OCI-LY1 (cell line): ENCODE measurements around the gene NCKAP5L.

ENCODE experiments used
- H2AFZ ChIP-seq: fragments of 200-600 bp; sonication (generic), shearing (Covaris generic); 2 replicates; pipeline ENCODE4 v1.6.0; 2014; ENCODE audit warnings: antibody characterized with exemption, mild to moderate bottlenecking, low read length
- H3F3A ChIP-seq: fragments of 200-600 bp; sonication (generic), shearing (Covaris generic); 2 replicates; pipeline ENCODE4 v1.6.0; 2014; ENCODE audit warnings: mild to moderate bottlenecking, antibody characterized with exemption, low read length, moderate library complexity; ENCODE audit not compliant: insufficient read depth
- H3K27ac ChIP-seq: fragments of 200-600 bp; sonication (generic); 2 replicates; pipeline ENCODE4 v1.5.1; 2014; ENCODE audit warnings: low read length, mixed run types, mild to moderate bottlenecking, low read depth; ENCODE audit not compliant: poor library complexity, severe bottlenecking
- H3K27me3 ChIP-seq: fragments of 200-600 bp; sonication (generic); 2 replicates; pipeline ENCODE4 v1.6.0; 2014; ENCODE audit warnings: antibody characterized with exemption, mild to moderate bottlenecking, low read length, moderate library complexity; ENCODE audit not compliant: insufficient read depth
- H3K36me3 ChIP-seq: fragments of 200-600 bp; sonication (generic); 2 replicates; pipeline ENCODE4 v1.6.1; 2014; ENCODE audit warnings: mild to moderate bottlenecking, antibody characterized with exemption, low read length, moderate library complexity, mixed read lengths; ENCODE audit not compliant: insufficient read depth
- H3K4me1 ChIP-seq: fragments of 200-600 bp; sonication (generic); 2 replicates; pipeline ENCODE4 v1.5.1; 2014; ENCODE audit warnings: mild to moderate bottlenecking, low read length, moderate library complexity; ENCODE audit not compliant: insufficient read depth, severe bottlenecking
- H3K4me2 ChIP-seq: fragments of 200-600 bp; sonication (generic), shearing (Covaris generic); 2 replicates; pipeline ENCODE4 v1.6.1; 2014; ENCODE audit warnings: low read length
- H3K4me3 ChIP-seq: fragments of 200-600 bp; sonication (generic); 2 replicates; pipeline ENCODE4 v1.5.1; 2014; ENCODE audit warnings: low read length, low read depth, mild to moderate bottlenecking, mixed read lengths; ENCODE audit not compliant: poor library complexity, severe bottlenecking
- H3K79me2 ChIP-seq: fragments of 200-600 bp; shearing (Covaris generic); 2 replicates; pipeline ENCODE4 v1.6.1; 2016; ENCODE audit warnings: mixed run types, low read length, mixed read lengths; ENCODE audit not compliant: insufficient read depth
- H3K9ac ChIP-seq: fragments of 200-600 bp; sonication (generic), shearing (Covaris generic); 2 replicates; pipeline ENCODE4 v1.6.1; 2014; ENCODE audit warnings: mild to moderate bottlenecking, low read length, mixed read lengths
- H3K9me2 ChIP-seq: fragments of 200-600 bp; sonication (generic), shearing (Covaris generic); 2 replicates; pipeline ENCODE4 v1.6.1; 2014; ENCODE audit warnings: low read depth, mild to moderate bottlenecking, low read length, mixed read lengths
- H3K9me3 ChIP-seq: fragments of 200-600 bp; shearing (Covaris generic); 2 replicates; pipeline ENCODE4 v1.6.1; 2014; ENCODE audit warnings: low read length, mixed read lengths
- H4K20me1 ChIP-seq: fragments of 200-600 bp; sonication (generic), shearing (Covaris generic); 2 replicates; pipeline ENCODE4 v1.6.0; 2016; ENCODE audit warnings: mild to moderate bottlenecking, low read length; ENCODE audit not compliant: insufficient read depth
- EZH2 ChIP-seq: fragments of 200-600 bp; sonication (generic), shearing (Covaris generic); IDR thresholded peaks from 2 replicates; pipeline ENCODE4 v1.8.0; 2017; ENCODE audit warnings: borderline replicate concordance, mixed run types, mild to moderate bottlenecking, antibody characterized with exemption, low read length, moderate library complexity, mixed read lengths
- TF ChIP-seq, protein P1 (sequence below): fragments of 200-600 bp; sonication (generic), shearing (Covaris generic); IDR thresholded peaks from 2 replicates; pipeline ENCODE4 v1.5.1; 2017; ENCODE audit warnings: mild to moderate bottlenecking, antibody characterized with exemption, low read length, moderate library complexity, mixed read lengths

NCKAP5L gene

DNA sequence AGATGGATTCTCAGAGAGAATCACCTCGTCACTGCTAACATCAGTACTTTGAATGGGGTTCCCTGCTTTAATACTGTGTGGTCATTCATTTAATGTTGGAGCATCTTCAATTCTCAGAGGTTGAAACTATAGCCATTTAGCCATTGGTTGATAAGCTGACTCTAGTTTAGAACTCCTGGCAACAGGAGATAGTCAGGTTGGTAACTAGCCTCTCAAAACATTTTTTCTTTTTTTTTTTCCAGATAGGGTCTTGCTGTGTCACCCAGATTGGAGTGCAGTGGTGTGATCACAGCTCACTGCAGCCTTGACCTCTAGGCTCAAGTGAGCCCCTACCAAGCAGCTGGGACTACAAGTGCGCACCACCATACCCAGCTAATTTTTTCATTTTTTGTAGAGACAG lies 3.5 kb upstream of the NCKAP5L start:
- no peaks in the 10 kb centered on the region for H3K79me2 ChIP-seq
- no peaks in the 10 kb centered on the region for H3K9me2 ChIP-seq
- no peaks in the 10 kb centered on the region for H4K20me1 ChIP-seq
- no peak overlapping the region for H2AFZ ChIP-seq
- H3K36me3 ChIP-seq: no peaks in the 10 kb centered on the region
- no peak overlapping the region for H3K27ac ChIP-seq
- no peaks in the 10 kb centered on the region for H3K9me3 ChIP-seq
- no peak overlapping the region for H3K9ac ChIP-seq
- H3K4me2 ChIP-seq: no peak overlapping the region
- peaks cover 16% of the 10 kb centered on the region for H3K4me1 ChIP-seq
- peaks cover 4% of the 10 kb centered on the region; the same call in 1 of the 2 replicates for H3K27me3 ChIP-seq
- peaks cover 4% of the 10 kb centered on the region; the same call in 1 of the 2 replicates for H3F3A ChIP-seq
- no peak for TF ChIP-seq EZH2
- TF ChIP-seq, protein P1, sequence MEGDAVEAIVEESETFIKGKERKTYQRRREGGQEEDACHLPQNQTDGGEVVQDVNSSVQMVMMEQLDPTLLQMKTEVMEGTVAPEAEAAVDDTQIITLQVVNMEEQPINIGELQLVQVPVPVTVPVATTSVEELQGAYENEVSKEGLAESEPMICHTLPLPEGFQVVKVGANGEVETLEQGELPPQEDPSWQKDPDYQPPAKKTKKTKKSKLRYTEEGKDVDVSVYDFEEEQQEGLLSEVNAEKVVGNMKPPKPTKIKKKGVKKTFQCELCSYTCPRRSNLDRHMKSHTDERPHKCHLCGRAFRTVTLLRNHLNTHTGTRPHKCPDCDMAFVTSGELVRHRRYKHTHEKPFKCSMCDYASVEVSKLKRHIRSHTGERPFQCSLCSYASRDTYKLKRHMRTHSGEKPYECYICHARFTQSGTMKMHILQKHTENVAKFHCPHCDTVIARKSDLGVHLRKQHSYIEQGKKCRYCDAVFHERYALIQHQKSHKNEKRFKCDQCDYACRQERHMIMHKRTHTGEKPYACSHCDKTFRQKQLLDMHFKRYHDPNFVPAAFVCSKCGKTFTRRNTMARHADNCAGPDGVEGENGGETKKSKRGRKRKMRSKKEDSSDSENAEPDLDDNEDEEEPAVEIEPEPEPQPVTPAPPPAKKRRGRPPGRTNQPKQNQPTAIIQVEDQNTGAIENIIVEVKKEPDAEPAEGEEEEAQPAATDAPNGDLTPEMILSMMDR: no peak
- no peak overlapping the region for H3K4me3 ChIP-seq

DNA sequence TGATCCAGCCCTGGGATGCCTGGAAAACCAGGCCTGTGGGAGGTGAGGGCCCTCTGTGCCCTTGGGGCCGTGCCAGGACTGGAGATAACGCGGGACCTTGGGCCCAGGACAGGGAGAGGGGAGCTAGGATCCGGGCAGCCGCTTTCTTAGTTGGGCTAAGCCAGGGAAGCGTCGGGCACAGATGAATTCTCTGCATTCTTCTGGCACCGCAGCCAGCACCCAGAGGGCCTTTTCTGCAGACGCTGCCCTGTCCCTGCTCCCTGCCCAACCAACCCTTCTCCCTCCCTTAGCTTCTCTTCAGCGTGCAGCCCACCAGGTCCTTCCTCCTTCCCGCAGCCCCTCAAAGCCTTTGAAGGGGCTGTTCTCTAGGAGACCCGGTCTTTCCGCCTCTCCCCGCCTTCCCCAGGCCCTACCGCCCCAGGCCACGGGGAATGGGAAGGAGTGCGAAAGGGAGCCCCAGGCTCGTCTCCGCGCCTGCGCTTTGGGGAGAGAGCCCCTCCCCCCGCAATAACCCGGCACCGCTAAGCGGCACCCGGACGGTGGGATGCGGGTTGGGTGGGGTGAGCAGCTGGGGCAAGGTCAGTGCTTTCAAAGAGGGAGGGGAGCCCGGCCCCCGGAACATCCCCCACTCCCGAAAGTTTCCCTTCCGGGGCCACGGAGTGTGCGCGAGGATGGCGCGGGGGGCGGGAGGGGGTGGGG lies 663 bp downstream of the NCKAP5L start:
- H3K4me1 ChIP-seq: peaks cover 16% of the 10 kb centered on the region
- peak overlapping the region; percentile 91 for H3K4me2 ChIP-seq
- no peak overlapping the region for H2AFZ ChIP-seq
- H3K36me3 ChIP-seq: no peaks in the 10 kb centered on the region
- no peaks in the 10 kb centered on the region for H3K9me2 ChIP-seq
- no peaks in the 10 kb centered on the region for H3K79me2 ChIP-seq
- H3K9ac ChIP-seq: peak overlapping the region; percentile 64
- H3K27me3 ChIP-seq: peaks cover 4% of the 10 kb centered on the region; the same call in 1 of the 2 replicates
- peak overlapping the region; percentile 96 for H3K4me3 ChIP-seq
- H3K9me3 ChIP-seq: no peaks in the 10 kb centered on the region
- H4K20me1 ChIP-seq: no peaks in the 10 kb centered on the region
- H3K27ac ChIP-seq: no peak overlapping the region
- no peaks in the 10 kb centered on the region for H3F3A ChIP-seq
- no peak for TF ChIP-seq EZH2
- TF ChIP-seq, protein P1: no peak

DNA sequence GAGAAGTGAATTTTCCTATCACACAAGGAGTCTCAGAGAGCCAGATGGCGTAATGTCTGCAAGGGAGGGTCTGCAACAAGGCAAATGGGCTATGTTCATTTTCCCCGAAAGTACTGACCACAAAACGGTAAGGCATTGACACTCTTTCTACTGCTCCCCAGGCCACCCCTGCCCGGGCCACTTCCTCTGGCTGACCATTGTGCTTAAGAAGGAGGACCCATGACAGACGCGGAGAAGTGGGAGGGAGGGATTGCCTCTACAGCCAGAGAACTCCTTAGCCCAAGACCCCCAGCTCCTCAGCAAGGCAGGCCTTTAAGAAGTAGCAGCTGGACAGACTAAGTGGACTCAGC lies 1.2 kb downstream of the NCKAP5L start:
- peak overlapping the region; percentile 91 for H3K4me2 ChIP-seq
- H4K20me1 ChIP-seq: no peaks in the 10 kb centered on the region
- H2AFZ ChIP-seq: no peak overlapping the region
- H3F3A ChIP-seq: no peaks in the 10 kb centered on the region
- H3K79me2 ChIP-seq: no peaks in the 10 kb centered on the region
- peak overlapping the region; percentile 64; the same call in 1 of the 2 replicates for H3K9ac ChIP-seq
- no peaks in the 10 kb centered on the region for H3K9me3 ChIP-seq
- peaks cover 16% of the 10 kb centered on the region for H3K4me1 ChIP-seq
- no peak overlapping the region for H3K27ac ChIP-seq
- peak overlapping the region; percentile 96 for H3K4me3 ChIP-seq
- H3K9me2 ChIP-seq: no peaks in the 10 kb centered on the region
- TF ChIP-seq, protein P1: no peak
- no peak for TF ChIP-seq EZH2
- H3K36me3 ChIP-seq: no peaks in the 10 kb centered on the region
- H3K27me3 ChIP-seq: peaks cover 4% of the 10 kb centered on the region; the same call in 1 of the 2 replicates
